CD8-positive, alpha-beta memory T cell (primary cell): ENCODE results near the gene YAF2. TPM values are rescaled to one million over a fixed set of nuclear protein-coding genes. Genes with fewer than 3 reads are reported as not detected.
"Not testable (repeated sequence)": the region's sequence is repeated elsewhere in the genome, so short reads cannot be mapped to it uniquely, and the experiment has no call there.

Experiments used
- CTCF ChIA-PET: fragments of 350-600 bp; sonication (Branson Sonifier 250); formaldehyde crosslinking; loops from one replicate; lab custom pipeline; 2021; ENCODE audit warnings: antibody characterized with exemption; lab: Charles Lee
- POLR2A ChIA-PET: fragments of 350-600 bp; sonication (Branson Sonifier 250); formaldehyde crosslinking; loops from one replicate; lab custom pipeline; 2021; ENCODE audit warnings: antibody characterized with exemption; lab: Charles Lee
- DNase-seq, 5 donors: peaks; one replicate each; pipeline versions ENCODE4 v3.0.0 to v3.0.0-alpha.2; 2020 to 2022; ENCODE audit warnings: mixed read lengths in 1 of 5
- H3K27ac ChIP-seq: one replicate; pipeline ENCODE4 v1.7.0; 2013; ENCODE audit warnings: low read depth, mild to moderate bottlenecking, low read length, moderate library complexity
- H3K27me3 ChIP-seq: 2 replicates; pipeline ENCODE4 v1.7.0; 2013; ENCODE audit warnings: low read length, mild to moderate bottlenecking; ENCODE audit not compliant: insufficient read depth, poor library complexity, severe bottlenecking
- H3K36me3 ChIP-seq: 2 replicates; pipeline ENCODE4 v1.7.0; 2013; ENCODE audit warnings: mild to moderate bottlenecking, low read length, moderate library complexity; ENCODE audit not compliant: insufficient read depth
- H3K4me1 ChIP-seq: 2 replicates; pipeline ENCODE4 v1.7.0; 2013; ENCODE audit warnings: mild to moderate bottlenecking, low read length, moderate library complexity; ENCODE audit not compliant: insufficient read depth
- H3K4me3 ChIP-seq: 2 replicates; pipeline ENCODE4 v1.7.0; 2013; ENCODE audit warnings: mild to moderate bottlenecking, low read length
- H3K9me3 ChIP-seq: 2 replicates; pipeline ENCODE4 v1.7.0; 2013; ENCODE audit warnings: mild to moderate bottlenecking, low read length
- H3K27ac Mint-ChIP-seq, 8 donors: one replicate each; pipeline ENCODE4 v1.8.0; 2020 to 2021; ENCODE audit warnings: mixed read lengths in 8 of 8, mild to moderate bottlenecking in 6 of 8, inconsistent platforms in 3 of 8, moderate library complexity in 3 of 8
- H3K27me3 Mint-ChIP-seq, 2 donors: one replicate each; pipeline ENCODE4 v1.8.0; 2020 to 2021; ENCODE audit warnings: mixed read lengths in 2 of 2, mild to moderate bottlenecking in 1 of 2, moderate library complexity in 1 of 2
- H3K36me3 Mint-ChIP-seq, 3 donors: one replicate each; pipeline ENCODE4 v1.8.0; 2020 to 2021; ENCODE audit warnings: mixed read lengths in 3 of 3, inconsistent platforms in 1 of 3, mild to moderate bottlenecking in 1 of 3
- H3K4me1 Mint-ChIP-seq, 3 donors: one replicate each; pipeline ENCODE4 v1.8.0; 2020 to 2021; ENCODE audit warnings: mixed read lengths in 3 of 3, inconsistent platforms in 1 of 3, mild to moderate bottlenecking in 1 of 3
- H3K4me3 Mint-ChIP-seq, 7 donors: one replicate each; pipeline ENCODE4 v1.8.0; 2020 to 2021; ENCODE audit warnings: mixed read lengths in 7 of 7, mild to moderate bottlenecking in 6 of 7, moderate library complexity in 4 of 7, inconsistent platforms in 2 of 7
- H3K9me3 Mint-ChIP-seq, 5 donors: one replicate each; pipeline ENCODE4 v1.8.0; 2020 to 2022; ENCODE audit warnings: mixed read lengths in 5 of 5, mild to moderate bottlenecking in 3 of 5, moderate library complexity in 2 of 5, inconsistent platforms in 1 of 5
- polyA plus RNA-seq: library from polyadenylated mRNA; unstranded; fragments of 300-500 nt; fragmentation: Illumina TruSeq; gene quantifications from one replicate; pipeline ENCODE4 v1.2.3, GENCODE V29; 2021
- total RNA-seq, 2 experiments: library from RNA; stranded (reverse); gene quantifications; one replicate each; pipeline ENCODE4 v1.2.3, GENCODE V29; 2021

The YAF2 gene
- total and polyA plus RNA-seq, 3 experiments from 2014 or later = 26.3 to 37.8 (median 36.2) TPM

DNA sequence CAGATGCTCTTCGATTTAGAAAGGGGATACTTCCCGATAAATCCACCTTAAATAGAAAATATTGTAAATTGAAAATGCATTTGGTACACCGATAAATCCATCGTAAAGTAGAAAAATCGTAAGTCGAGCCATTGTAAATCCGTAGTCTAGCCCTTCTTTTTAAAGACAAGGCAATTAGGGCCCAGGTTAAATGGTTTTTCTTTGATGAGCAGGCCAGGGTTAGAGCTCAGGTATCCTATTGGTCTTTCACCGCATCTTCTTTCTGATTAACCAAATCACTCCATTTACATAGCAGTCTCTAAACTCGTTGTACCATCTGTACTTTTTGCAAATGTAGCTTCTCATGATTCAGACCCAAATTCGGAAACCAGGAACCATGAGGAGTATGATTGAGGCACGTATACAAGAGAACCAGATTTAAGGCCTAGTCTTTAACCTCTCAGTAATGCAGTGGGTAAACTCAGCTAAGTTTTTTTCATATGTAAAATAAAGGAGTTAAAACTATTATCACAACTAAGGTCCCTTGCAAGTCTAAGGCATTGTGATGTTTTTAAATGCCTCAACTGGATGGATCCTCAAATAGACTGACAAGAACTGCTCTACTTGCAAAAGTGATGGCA is 2.2 kb upstream of the YAF2 start:
- H3K27ac Mint-ChIP-seq = peak overlapping the region in 1 of 8 donors; percentile 37
- Histone ChIP-seq H3K4me3 (no peak overlapping the region), H3K36me3 (no peaks in the 10 kb centered on the region), H3K4me1 (peaks cover 26% of the 10 kb centered on the region), H3K27me3 (no peaks in the 10 kb centered on the region), H3K27ac (no peak overlapping the region), H3K9me3 (no peaks in the 10 kb centered on the region)
- no peak for DNase-seq
- ChIA-PET POLR2A (no interaction called here), CTCF (no interaction called here)
- H3K4me1 Mint-ChIP-seq = peaks cover 28 to 40% (median 36%) of the 10 kb centered on the region in 3 donors
- no peaks in the 10 kb centered on the region for H3K9me3 Mint-ChIP-seq
- H3K4me3 Mint-ChIP-seq = peak overlapping the region in 2 of 7 donors; percentile 13 to 51
- peaks cover 0 to 2% of the 10 kb centered on the region in 2 donors for H3K27me3 Mint-ChIP-seq
- peaks cover 0 to 13% (median 5%) of the 10 kb centered on the region in 3 donors for H3K36me3 Mint-ChIP-seq

DNA sequence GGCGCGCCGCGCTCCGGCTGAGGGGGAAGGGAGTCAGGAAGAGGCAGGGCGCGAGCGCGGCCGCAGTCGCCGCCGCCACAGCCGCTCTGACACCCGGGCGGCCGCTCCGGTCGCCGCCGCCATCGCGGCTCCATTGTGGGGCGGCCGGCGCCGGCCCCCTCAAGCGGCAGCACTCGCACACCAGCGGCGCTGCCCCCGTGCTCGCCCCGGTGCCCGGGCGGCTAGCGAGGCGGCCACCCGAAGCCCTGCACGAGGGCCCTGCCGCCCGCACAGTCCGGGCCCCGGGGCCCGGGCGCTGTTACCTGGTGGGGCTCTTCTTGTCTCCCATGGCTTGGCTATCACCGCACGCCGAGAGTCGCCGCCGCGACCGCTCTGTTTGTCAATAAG is 202 bp downstream of the YAF2 start:
- no peaks in the 10 kb centered on the region for H3K9me3 ChIP-seq
- Mint-ChIP-seq H3K27ac (peak overlapping the region; percentile 86 to 98 (median 92)), H3K27me3 (peaks cover 0 to 3% of the 10 kb centered on the region in 2 donors), H3K9me3 (no peaks in the 10 kb centered on the region), H3K36me3 (peaks cover 0 to 31% (median 9%) of the 10 kb centered on the region in 3 donors), H3K4me3 (peak overlapping the region; percentile 86 to 98 (median 92)), H3K4me1 (peaks cover 41 to 57% (median 53%) of the 10 kb centered on the region in 3 donors)
- H3K4me1 ChIP-seq = peaks cover 39% of the 10 kb centered on the region
- peak overlapping the region; percentile 26 for H3K4me3 ChIP-seq
- H3K27me3 ChIP-seq = no peaks in the 10 kb centered on the region
- ChIA-PET CTCF (interaction anchor here (0.6 kb wide), 1 partner anchor 61 kb away, joined by 3 read pairs; no protein-coding TSS in a partner anchor), POLR2A (interaction anchor here (1.0 to 3.3 kb wide), 2 partner anchors 93 to 143 kb away, joined by 3 to 10 read pairs; partner anchors contain the start of gene GXYLT1)
- H3K36me3 ChIP-seq = no peaks in the 10 kb centered on the region
- DNase-seq = no peak
- peak overlapping the region; percentile 69 for H3K27ac ChIP-seq

DNA sequence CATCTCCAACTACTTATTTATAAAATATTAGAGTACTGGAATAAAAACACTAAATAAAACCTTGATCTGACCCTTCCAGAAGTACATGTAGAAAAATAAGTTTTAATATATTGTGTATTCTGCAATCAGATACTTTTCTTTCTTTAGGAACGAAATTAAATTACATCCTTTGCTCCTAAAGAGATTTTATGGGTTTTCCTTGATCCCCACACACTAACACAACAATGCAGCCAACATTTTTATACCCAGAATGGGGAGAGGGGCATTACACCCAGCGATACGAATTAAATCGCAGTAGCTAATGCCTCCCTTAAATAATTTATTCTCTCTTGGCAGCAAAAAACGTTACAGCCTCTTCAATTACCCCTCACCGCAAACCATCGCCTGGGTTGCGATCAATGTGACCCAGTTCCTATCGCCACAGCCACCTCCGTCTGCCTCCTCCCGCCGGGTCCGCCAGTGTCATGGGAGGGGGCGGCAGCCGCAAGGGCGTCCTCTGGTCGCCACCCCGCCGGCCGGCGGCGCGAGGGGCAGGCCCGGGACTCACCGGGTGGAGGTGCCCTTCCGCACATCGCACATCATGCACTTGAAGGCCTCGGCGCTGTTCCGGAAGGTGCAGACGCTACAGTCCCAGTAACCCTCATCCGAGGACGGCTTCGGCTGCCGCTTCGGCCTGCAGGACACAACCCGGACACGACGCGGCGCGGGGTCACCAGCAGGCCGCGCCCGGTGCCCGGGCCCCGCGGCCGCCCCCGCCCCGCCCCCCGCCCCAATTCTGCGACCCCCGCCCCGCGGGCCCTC is 796 bp downstream of the YAF2 start:
- H3K27ac Mint-ChIP-seq = peak overlapping the region; percentile 77 to 98 (median 94)
- ChIA-PET POLR2A (interaction anchor here (0.6 to 3.3 kb wide), 3 partner anchors 31 to 143 kb away, joined by 3 to 10 read pairs (median 5); partner anchors contain the start of gene GXYLT1), CTCF (interaction anchor here (0.6 to 1.1 kb wide), 3 partner anchors 62 to 95 kb away, joined by 3 to 4 read pairs (median 3); no protein-coding TSS in a partner anchor)
- no peaks in the 10 kb centered on the region for H3K9me3 Mint-ChIP-seq
- peaks cover 47 to 63% (median 59%) of the 10 kb centered on the region in 3 donors for H3K4me1 Mint-ChIP-seq
- peaks cover 0 to 36% (median 9%) of the 10 kb centered on the region in 3 donors for H3K36me3 Mint-ChIP-seq
- peak; percentile 61 to 84 (median 75) for DNase-seq
- Histone ChIP-seq H3K9me3 (no peaks in the 10 kb centered on the region), H3K4me3 (peak overlapping the region; percentile 76), H3K36me3 (no peaks in the 10 kb centered on the region), H3K27me3 (no peaks in the 10 kb centered on the region), H3K4me1 (peaks cover 44% of the 10 kb centered on the region), H3K27ac (peak overlapping the region; percentile 58)
- H3K27me3 Mint-ChIP-seq = peaks cover 0 to 3% of the 10 kb centered on the region in 2 donors
- peak overlapping the region; percentile 86 to 96 (median 92) for H3K4me3 Mint-ChIP-seq

DNA sequence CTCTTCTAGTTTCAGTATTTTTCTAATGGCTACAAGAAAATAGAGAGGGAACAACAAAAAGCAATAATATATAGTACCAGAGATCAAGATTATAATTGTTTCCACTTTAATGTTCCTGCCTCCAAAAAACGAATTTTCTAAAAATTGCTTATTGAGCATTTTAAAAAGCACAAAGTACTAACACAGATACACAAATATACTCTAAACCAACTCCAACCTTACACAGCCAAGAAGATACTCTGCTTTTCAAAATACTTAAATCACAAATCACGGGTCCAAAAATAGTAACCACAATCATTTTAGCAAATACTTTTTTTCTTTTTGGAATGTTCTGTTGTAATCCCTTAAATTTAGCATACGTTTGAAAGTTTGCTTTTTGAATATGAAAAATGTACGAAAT is 2.0 kb downstream of the YAF2 start:
- Mint-ChIP-seq H3K36me3 (peaks cover 0 to 40% (median 9%) of the 10 kb centered on the region in 3 donors), H3K4me1 (peaks cover 49 to 69% (median 60%) of the 10 kb centered on the region in 3 donors), H3K9me3 (no peaks in the 10 kb centered on the region), H3K27ac (peak overlapping the region in 7 of 8 donors; percentile 32 to 87 (median 58)), H3K4me3 (peak overlapping the region; percentile 49 to 90 (median 67)), H3K27me3 (peaks cover 0 to 3% of the 10 kb centered on the region in 2 donors)
- no peak for DNase-seq
- no peak overlapping the region for H3K27ac ChIP-seq
- H3K4me3 ChIP-seq = no peak overlapping the region
- no peaks in the 10 kb centered on the region for H3K9me3 ChIP-seq
- ChIA-PET CTCF (no interaction called here), POLR2A (no interaction called here)
- no peaks in the 10 kb centered on the region for H3K36me3 ChIP-seq
- H3K27me3 ChIP-seq = no peaks in the 10 kb centered on the region
- peaks cover 47% of the 10 kb centered on the region for H3K4me1 ChIP-seq

DNA sequence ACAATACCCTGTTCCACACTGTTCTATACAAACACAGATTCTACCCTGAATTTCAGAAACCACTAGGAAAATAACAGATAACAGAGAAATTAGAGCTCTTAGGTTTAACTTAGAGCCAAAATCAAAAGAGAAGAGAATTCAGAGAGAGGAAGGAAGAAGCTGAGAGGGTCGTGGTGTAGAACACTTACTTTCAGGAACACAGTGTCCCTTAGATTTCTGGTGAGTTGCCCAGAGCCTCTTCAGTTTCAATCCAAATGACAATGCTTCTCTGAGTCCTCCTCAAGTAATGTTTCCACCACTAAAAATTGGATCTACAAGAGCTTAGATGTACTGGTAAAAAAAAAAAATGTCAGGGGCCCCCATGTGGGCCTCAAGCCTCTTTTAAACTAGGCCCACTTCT is 2.6 kb downstream of the YAF2 start:
- peaks cover 0 to 44% (median 12%) of the 10 kb centered on the region in 3 donors for H3K36me3 Mint-ChIP-seq
- no peaks in the 10 kb centered on the region for H3K27me3 ChIP-seq
- H3K4me3 ChIP-seq = no peak overlapping the region
- H3K27ac ChIP-seq = no peak overlapping the region
- H3K27me3 Mint-ChIP-seq = peaks cover 0 to 3% of the 10 kb centered on the region in 2 donors
- H3K27ac Mint-ChIP-seq = peak overlapping the region in 6 of 8 donors; percentile 19 to 87 (median 51)
- no peaks in the 10 kb centered on the region for H3K9me3 Mint-ChIP-seq
- ChIA-PET POLR2A (no interaction called here), CTCF (no interaction called here)
- H3K4me1 ChIP-seq = peaks cover 47% of the 10 kb centered on the region
- peak overlapping the region in 6 of 7 donors; percentile 3 to 82 (median 58) for H3K4me3 Mint-ChIP-seq
- no peaks in the 10 kb centered on the region for H3K36me3 ChIP-seq
- no peak for DNase-seq
- peaks cover 53 to 70% (median 59%) of the 10 kb centered on the region in 3 donors for H3K4me1 Mint-ChIP-seq
- no peaks in the 10 kb centered on the region for H3K9me3 ChIP-seq

DNA sequence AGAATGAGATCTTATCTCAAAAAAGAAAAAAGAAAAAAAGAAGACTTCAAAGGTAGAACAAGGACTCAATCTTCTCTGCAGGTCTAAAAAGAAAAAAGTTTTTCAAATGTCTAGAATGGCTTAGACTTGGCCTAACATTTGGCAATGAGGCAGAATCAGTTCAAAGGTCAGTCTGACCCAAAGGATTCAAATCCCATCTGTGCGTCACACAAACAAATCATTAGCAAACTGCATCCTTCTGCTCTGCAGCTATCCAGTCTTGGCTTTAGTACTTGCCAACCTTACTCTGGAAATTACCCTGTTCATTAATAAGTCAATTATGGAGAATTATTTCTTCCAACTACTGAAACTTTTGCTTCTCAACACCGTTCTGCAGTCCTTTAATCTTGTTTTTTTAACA is 3.1 kb downstream of the YAF2 start:
- Mint-ChIP-seq H3K36me3 (peaks cover 0 to 44% (median 12%) of the 10 kb centered on the region in 3 donors), H3K4me1 (peaks cover 57 to 74% (median 64%) of the 10 kb centered on the region in 3 donors), H3K4me3 (peak overlapping the region in 6 of 7 donors; percentile 1 to 82 (median 38)), H3K27ac (peak overlapping the region in 3 of 8 donors; percentile 29 to 87 (median 43)), H3K9me3 (no peaks in the 10 kb centered on the region), H3K27me3 (peaks cover 0 to 3% of the 10 kb centered on the region in 2 donors)
- no peak overlapping the region for H3K27ac ChIP-seq
- H3K9me3 ChIP-seq = no peaks in the 10 kb centered on the region
- no peaks in the 10 kb centered on the region for H3K36me3 ChIP-seq
- ChIA-PET POLR2A (no interaction called here), CTCF (no interaction called here)
- no peak for DNase-seq
- H3K27me3 ChIP-seq = no peaks in the 10 kb centered on the region
- H3K4me1 ChIP-seq = peaks cover 47% of the 10 kb centered on the region
- H3K4me3 ChIP-seq = no peak overlapping the region

DNA sequence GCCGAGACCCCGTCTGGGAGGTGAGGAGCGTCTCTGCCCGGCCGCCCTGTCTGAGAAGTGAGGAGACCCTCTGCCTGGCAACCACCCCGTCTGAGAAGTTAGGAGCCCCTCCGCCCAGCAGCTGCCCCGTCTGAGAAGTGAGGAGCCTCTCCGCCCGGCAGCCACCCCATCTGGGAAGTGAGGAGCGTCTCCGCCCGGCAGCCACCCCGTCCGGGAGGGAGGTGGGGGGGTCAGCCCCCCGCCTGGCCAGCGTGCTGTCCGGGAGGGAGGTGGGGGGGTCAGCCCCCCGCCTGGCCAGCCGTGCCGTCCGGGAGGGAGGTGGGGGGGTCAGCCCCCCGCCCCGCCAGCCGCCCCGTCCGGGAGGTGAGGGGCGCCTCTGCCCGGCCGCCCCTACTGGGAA is 10.5 kb downstream of the YAF2 start:
- Mint-ChIP-seq H3K4me1 (peaks cover 31 to 41% (median 39%) of the 10 kb centered on the region in 3 donors), H3K36me3 (peaks cover 5 to 27% (median 14%) of the 10 kb centered on the region in 3 donors)
- POLR2A ChIA-PET, H3K27me3 Mint-ChIP-seq, H3K4me3 ChIP-seq, H3K9me3 Mint-ChIP-seq, H3K27ac Mint-ChIP-seq, H3K36me3 ChIP-seq, H3K27ac ChIP-seq, H3K27me3 ChIP-seq, H3K4me3 Mint-ChIP-seq, H3K9me3 ChIP-seq, DNase-seq, CTCF ChIA-PET: not testable (repeated sequence)
- peaks cover 11% of the 10 kb centered on the region for H3K4me1 ChIP-seq
